Measurements from ENCODE around the gene ELP1.
"Not testable (repeated sequence)": the region's sequence is repeated elsewhere in the genome, so short reads cannot be mapped to it uniquely, and the experiment has no call there.

Gene ELP1

DNA sequence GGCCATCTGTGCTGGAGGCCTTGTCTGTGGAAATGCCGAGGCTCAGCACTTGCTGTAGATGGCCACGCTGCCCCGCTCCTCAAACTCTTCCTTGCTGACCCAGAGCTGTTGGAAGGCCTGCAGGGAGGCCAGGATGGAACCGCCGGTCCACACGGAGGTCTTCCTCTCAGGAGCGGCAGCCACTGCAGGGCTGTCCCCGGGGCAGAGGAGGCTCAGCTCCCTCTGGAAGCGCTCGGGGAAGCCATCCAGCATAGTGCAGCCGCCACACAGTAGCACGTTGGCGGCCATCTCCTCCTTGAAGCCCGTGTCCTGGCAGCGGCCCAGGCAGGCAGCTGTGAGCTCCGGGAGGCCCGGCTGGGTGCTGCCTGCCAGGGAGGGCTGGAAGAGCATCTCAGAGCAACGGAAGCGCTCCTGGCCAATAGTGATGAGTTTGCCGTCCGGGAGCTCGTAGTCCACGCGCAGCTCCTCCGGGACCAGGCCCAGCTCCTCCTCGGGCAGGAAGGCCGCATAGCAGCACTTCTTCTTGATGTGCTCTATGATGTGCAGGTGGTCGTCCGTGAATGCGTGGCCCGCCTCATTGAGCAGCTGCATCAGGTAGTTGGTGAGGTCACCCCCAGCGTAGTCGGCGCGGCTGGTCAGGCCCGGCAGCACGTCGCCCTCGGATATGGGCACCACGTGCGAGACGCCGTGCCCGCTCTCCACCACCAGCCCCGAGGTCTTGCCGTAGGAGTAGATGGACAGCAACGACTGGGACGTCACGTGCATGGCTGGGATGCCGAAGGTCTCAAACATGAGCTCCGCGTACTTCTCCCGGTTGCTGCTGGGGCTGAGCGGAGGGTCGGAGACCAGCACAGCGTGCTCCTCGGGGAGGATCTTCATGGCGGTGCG, 79.0 kb downstream of the ELP1 start:
- DNase-seq (ENCODE audit: low read depth in 3 of 3) = no peak

DNA sequence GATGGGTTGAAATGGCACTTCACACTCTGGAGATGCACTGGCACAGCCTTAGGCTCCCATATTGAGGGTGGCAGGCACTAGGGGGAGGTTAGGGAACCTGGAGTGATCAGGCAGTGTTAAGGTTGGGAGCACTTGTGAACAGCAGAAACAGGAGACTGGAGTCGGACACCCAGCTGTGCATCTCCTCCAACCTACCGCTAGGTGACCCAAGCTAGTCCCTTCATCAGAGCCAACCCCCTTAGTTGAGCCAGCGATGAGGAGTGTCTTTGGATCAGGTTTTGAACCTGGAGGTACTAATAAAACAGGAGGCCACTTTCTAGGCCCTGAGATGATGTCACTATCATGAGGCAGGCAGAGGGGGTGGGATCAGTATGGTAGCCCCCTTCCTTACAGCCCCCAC, 79.8 kb downstream of the ELP1 start:
- DNase-seq (ENCODE audit: low read depth in 3 of 3) = no peak

DNA sequence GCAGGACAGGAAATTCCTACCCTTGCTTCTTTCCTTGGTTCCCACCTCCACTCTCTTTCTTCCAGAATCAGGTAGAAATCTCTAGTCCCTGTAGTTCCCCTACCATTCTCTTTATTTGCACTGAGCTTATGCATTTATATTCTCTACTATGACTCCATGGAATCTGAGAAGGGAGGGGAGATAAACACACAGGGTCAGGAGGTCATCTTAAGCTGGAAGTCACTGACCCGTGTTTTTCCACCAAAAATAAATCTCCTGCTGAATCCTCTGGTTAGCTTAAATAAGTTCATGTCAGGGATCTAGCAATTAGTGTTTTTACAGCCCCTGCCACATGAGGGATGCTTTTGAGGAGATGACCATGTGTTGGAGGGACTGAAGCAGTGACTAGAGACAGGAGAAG, 81.8 kb downstream of the ELP1 start:
- no peak for DNase-seq (ENCODE audit: low read depth in 3 of 3)

DNA sequence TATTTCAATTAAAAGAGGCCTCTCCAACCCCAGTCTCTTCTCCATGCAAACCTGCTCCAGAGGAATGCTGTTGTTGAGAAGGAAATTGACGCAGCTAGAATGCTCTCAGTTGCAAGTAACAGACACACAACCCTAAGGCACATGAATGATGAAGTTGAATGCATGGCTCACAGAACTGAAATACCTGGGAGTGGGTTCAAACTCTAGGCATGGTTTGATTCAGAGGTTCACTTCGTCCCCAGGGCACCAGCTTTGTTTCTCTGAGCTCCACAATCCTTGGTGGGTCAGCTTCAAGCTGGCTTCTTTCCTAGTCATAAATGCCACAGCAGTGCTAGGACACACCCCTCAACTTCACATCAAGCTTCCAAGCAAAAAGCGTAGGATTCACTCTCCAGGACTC, 82.8 kb downstream of the ELP1 start:
- no peak for DNase-seq (ENCODE audit: low read depth in 3 of 3)

DNA sequence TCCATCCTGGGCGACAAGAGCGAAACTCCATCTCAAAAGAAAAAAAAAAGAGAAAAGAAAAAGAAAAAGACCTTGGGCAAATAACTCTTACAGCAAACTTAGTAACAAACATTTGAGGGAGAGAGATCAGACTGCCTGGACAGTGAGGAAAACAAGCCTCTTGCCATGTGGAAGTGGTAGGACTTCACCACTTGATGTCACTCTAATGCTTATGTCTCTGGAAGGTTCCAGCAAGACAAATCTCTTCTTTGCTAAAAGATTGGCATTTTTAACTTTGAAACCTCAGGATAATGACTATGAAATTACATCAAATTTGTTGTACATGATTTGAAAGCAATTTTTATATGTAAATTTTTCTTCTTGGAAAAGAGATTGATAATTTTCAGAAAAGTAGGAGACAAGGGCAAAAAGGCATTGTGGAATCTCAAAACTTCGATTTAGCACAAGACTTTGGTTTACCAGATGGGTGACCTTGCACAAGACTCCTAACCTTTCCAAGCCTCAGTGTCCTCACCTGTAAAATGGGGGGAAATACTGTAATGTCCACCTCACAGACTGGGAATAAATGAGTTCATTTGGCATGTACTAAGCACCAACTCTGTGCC, 83.5 kb downstream of the ELP1 start:
- no peak for DNase-seq (ENCODE audit: low read depth in 3 of 3)

DNA sequence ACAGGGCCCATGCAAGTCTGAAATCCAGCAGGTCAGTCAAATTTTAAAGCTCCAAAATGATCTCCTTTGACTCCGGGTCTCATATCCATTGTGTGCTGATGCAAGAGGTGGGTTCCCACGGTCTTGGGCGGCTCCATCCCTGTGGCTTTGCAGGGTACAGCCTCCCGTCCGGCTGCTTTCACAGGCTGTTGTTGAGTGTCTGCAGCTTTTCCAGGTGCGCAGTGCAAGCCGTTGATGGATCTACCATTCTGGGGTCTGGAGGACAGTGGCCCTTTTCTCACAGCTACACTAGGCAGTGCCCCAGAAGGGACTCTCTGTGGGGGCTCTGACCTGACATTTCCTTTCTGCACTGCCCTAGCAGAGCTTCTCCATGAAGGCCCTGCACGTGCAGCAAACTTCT, 85.6 kb downstream of the ELP1 start:
- DNase-seq (ENCODE audit: low read depth in 3 of 3) = not testable (repeated sequence)

DNA sequence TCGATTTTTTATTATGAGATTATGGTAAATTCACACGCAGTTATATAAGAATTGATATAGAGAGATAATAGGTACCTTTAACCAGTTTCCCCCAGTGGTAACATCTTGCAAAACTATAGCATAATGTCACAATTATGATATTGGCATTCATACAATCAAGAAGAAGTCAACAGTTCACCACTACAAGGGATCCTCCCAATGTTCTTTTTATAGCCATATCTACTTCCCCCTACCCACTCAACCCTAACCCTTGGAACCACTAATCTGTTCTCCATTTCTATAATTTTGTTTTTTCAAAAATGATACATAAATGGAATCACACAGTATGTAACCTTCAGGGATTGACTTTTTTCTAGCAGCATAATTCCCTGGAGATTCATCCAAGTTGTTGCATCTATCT, 88.0 kb downstream of the ELP1 start:
- no peak for DNase-seq (ENCODE audit: low read depth in 3 of 3)

DNA sequence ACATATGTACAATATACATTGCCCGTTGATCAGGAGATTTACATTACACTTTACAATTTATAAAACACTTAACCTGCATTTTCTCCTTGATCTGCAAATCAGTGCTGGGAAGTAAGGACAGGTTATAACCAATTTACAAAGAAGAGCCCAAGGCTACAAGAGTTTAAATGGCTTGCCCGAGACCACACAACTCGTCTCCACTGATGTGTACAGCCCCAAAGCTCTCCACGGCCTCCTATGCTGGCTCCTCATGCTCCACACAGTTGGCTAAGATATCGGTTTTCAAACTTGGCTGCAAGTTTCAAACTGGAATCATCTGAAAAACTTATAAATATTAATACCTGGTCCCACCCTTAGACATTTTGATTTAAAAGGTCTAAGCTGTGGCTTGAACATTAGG, 88.4 kb downstream of the ELP1 start:
- no peak for DNase-seq (ENCODE audit: low read depth in 3 of 3)

DNA sequence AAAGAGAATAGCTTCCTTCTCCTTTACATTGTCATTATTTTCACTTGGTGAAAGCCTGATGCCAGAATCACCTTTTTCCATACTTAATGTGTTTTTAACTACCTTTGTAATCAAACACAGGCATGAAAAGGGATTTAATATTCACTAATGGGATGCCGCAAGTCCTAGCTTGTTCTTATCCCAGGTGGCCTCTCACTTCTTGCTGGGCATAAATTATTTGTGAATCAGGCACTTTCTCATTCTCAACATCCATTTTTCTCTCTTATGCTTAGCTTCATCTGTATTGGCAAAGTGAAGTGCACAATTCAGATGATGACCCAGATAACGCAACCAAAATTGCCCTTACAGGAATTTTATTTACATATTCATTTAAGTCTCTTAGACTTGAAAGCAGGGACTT, 89.1 kb downstream of the ELP1 start:
- DNase-seq (ENCODE audit: low read depth in 3 of 3) = no peak

DNA sequence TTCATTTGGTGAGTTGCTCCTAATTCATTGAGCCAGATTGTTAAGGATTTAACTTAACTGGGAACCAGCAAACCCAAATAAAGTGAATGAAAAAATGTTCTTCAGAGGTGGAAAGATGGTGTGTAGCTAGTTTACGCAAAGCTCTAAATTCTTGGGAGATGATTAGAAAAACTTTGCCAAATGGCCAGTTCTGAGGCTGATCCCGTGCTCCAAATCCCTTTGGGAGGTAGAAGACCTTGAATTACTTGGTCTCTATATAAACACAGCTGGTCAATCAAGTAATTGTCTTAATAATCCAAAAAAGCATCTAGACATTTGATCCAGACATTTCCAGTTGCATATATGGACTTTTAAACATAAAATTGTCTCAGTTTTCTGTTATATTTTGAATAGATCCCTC, 89.5 kb downstream of the ELP1 start:
- no peak for DNase-seq (ENCODE audit: low read depth in 3 of 3)

DNA sequence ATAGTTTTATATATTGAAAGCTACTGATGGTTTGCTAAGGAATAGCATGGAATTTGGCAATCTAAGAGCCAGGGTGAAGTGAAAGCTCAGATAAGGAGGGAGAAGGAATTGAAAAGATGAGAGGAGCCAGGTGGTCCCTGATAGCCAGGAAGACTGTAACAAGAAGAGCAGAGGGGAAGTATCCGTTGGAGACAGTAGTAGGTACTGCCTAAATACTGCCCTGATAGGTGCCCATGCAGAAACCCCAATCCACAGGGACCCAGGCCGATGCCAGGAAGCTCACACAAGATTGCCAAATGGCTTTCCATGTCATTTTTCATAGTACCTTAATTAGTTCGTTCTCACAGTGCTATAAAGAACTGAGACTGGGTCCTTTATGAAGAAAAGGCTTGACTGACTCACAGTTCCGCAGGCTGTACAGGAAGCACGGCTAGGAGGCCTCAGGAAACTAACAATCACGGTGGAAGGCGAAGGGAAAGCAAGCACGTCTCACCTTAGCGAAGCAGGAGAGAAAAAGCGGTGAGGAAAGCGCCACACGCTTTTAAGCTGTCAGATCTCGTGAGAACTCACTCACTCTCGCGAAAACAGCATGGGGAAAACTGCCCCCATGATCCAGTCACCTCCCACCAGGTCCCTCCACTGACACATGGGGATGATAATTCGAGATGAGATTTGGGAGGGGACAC, 91.2 kb downstream of the ELP1 start:
- DNase-seq (ENCODE audit: low read depth in 3 of 3) = peak in 2 of 3 donors; percentile 6 to 20

DNA sequence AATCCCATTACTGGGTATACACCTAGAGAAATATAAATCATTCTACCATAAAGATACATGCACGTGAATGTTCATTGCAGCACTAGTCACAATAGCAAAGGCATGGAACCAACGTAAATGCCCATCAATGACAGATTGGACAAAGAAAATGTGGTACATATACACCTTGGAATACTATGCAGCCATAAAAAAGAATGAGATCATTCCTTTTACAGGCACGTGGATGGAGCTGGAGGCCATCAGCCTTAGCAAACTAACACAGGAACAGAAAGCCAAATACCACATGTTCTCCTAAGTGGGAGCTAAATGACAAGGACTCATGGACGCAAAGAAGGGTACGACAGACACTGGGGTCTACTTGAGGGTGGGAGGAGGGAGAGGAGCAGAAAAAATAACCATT, 94.4 kb downstream of the ELP1 start:
- DNase-seq (ENCODE audit: low read depth in 3 of 3) = not testable (repeated sequence)

DNA sequence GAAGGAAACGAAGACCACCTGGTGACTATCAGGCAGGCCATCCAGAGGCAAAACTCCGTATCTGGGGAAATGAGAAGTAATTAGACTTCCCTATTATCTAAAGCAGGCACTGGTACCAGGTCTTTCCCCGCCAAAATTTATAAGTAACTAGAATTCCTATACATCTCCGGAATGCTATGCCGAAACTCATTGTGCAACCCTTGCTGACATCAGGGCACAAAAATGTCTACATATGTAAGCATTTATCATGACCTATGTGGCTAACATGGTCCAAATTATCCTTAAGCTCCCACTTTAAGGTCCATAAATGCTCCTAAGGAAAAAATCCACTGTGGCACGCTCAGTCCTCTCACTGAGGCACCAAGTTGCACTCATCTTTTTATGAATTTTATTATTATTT, 95.9 kb downstream of the ELP1 start:
- DNase-seq (ENCODE audit: low read depth in 3 of 3) = no peak

DNA sequence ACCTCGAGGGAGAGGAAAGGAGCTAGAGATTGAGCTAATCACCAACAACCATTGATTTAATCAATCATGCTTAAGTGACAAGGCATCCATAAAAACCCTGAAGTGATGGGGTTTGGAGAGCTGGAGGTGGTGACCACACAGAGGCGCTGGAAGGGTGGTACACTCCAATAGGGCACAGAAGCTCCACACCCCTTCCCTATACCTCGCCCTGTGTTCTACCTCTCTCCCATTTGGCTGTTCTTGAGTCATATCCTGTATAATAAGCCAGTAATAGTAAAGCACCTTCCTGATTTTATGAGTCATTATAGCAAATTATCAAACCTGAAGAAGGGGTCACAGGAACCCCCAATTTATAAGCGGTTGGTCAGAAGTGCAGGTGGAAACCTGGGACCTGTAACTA, 96.4 kb downstream of the ELP1 start:
- DNase-seq (ENCODE audit: low read depth in 3 of 3) = no peak

DNA sequence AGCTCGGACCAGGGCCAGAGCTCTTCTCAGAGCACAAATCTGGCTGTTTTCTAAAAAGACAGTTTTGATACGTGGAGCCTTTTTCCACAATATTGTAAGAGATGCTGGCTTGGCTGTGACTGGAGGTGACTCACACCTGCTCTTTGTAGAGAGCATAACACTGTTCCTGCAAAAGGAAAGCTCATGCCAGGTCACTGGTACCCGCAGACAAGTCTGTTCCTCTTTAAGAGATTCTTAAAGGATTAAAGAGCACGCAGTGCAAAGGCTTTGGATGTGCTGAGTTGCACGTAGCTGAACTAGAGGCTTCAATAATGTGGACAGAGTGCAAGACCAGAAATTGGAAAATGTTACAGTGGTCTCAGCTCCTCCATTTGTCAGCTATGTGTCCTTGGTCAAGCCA, 97.1 kb downstream of the ELP1 start:
- no peak for DNase-seq (ENCODE audit: low read depth in 3 of 3)

DNA sequence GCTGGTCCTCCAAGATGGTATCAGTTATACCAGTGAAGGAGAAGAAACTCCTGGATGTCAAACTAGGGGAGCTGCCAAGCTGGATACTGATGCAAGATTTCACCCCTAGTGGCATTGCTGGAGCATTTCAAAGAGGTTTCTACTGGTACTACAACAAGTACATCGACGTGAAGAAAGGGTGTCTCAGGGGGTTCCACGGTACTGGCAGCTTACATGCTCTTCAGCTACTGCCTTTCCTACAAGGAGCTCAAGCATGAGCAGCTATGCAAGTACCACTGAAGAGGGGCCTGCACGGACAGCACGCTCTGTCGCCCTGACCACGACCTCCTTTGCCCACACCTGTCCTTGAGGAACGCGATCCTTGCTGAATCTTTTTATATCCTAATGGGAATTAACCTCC, 97.6 kb downstream of the ELP1 start:
- no peak for DNase-seq (ENCODE audit: low read depth in 3 of 3)

DNA sequence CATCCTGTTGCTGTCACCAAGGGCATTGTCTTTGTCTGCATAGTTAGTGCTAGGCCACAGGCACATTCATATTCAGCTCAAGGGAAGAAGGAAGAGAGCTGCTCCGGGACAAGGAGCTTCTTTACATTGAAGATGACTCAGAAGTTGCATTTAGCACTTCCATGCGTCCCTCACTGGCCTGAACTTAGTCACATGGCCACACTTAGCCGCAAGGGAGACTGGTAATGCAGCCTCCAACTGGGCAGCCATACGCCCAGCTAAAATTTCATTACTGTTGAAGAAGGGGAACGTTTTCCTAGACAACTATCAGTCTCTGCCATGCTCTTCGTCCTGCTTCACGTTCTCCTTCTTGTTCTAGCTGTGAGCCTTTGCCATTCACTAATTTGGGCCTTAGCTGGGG, 98.1 kb downstream of the ELP1 start:
- no peak for DNase-seq (ENCODE audit: low read depth in 3 of 3)

DNA sequence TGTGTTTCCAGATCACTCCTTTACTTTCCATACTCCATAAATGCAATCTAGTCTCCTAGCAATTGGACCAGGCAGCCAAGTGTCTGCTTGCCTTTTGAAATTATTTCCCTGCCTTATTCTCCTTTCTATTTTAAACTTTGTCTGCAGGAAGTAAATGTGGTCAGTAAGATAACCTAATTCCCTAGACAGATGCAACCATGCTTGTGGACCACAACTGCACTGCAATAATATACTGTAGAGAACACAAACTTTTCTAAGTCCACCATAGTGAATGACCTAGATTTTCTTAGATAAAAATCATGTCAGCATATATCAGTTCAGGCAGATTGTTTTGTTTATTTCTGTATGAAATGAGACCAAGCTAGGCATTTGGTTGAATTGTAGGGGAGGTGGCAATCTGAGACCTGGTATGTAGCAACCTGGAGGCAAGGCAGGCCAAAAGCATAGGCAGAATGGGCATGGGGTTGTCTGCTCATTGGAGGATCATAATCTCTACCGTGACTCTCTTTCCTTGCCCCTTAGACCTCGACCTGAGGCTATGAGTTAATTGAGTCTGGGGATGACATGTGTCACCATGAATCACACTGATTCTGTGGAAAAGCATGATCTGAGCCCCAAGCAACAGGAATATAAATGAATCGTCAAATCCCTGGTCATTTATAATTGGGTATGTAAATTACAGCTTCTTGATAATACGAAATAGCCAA, 98.8 kb downstream of the ELP1 start:
- DNase-seq (ENCODE audit: low read depth in 3 of 3) = no peak

DNA sequence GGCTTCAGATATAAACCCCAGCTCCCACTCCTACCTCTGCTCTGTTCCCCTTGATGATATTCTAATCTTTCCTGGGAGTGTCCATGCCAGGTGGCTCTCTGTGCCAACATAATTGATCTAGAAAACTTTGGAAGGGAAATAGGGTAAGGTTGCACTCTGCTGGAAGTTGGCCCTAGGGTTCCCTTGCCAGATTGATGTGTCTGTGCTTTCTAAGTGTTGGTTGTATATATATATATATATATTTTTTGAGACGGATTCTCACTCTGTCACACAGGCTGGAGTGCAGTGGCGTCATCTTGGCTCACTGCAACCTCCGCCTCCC, 101.8 kb downstream of the ELP1 start:
- no peak for DNase-seq (ENCODE audit: low read depth in 3 of 3)

DNA sequence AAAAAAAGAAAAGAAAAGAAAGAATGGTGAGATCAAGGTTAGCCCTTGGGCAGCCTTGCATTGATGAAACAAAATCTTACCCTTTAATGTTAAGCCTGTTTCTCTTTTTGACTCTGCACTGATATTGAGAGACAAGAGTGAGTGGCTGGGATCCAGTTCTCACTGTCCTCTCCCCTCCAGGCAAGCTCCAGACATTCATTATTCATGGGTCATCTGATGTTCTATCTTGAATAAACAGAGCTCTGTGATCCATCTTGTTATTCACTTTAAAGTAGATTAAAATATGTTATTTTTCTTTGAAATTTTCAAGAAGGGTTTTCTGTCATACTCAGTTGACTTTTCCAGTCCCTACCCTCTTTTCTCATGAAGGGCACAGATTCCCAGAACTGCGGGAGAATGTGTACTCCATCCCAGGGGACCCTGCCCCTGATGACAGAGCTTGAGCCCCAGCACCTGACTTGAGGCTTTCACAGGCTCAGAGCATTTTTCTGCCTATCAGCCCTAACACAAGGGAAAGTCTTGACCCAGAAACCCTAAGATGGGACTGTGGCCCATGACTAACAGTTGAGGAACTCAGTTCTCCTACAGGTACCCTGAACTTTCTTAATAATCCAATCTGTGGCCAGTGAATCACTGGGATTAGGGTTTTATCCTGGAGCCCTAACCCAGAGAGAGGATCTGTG, 102.3 kb downstream of the ELP1 start:
- DNase-seq (ENCODE audit: low read depth in 3 of 3) = no peak

DNA sequence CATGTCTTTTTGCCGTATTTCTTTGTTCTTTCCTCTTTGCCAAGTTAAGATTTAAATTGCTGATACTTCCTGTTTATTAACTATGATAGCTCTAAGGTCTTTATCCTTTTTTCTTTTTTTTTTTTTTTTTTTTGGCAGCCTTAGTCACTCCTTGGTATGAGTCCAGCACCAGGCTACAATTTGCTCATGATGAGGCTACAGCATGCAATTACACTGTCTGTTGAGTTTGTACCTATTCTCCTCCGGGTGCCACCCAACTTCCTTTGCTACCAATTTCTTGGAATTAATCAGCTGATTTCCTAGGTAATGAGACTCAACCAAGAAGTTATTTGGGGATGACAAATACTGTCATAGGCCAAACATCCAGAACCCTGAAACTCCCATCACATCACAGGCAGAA, 103.7 kb downstream of the ELP1 start:
- DNase-seq (ENCODE audit: low read depth in 3 of 3) = no peak

DNA sequence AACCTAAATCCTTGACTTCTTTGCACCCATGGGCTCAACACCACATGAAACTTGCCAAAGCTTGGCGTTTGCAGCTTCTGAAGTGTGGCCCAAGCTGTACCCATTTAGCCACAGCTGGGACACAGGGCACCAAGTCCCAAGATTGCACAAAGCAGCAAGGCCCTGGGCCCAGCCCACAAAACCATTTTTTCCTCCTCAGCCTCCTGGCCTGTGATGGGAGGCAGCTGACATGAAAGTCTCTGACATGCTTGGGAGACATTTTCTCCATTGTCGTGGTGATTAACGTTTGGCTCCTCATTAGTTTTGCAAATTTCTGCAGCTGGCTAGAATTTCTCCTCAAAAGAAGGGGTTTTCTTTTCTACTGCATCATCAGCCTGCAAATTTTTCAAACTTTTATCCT, 110.1 kb downstream of the ELP1 start:
- DNase-seq (ENCODE audit: low read depth in 3 of 3) = no peak

Data from stimulated activated CD4-positive, alpha-beta T cell treated with anti-CD3 and anti-CD28 coated beads, TNF-alpha, amount 100 ng/mL, for 48 hours (primary cell).